Activated CD4-positive, alpha-beta T cell treated with anti-CD3 and anti-CD28 coated beads, Interleukin-2, amount 10 ng/mL, durations not matched to agents 24 days and 14 days (primary cell): ENCODE data around the gene PSMC3. TPM values are rescaled to one million over a fixed set of nuclear protein-coding genes. Genes with fewer than 3 reads are reported as not detected.

Experiments
- DNase-seq: peaks from one replicate; pipeline ENCODE4 v3.0.0; 2022
- H3K27ac Mint-ChIP-seq: one replicate; pipeline ENCODE4 v1.8.0; 2022; ENCODE audit warnings: mild to moderate bottlenecking, mixed read lengths
- H3K27me3 Mint-ChIP-seq: one replicate; pipeline ENCODE4 v1.8.0; 2022; ENCODE audit warnings: mixed read lengths
- H3K36me3 Mint-ChIP-seq: one replicate; pipeline ENCODE4 v1.8.0; 2022; ENCODE audit warnings: low read depth, mild to moderate bottlenecking, mixed read lengths
- H3K4me1 Mint-ChIP-seq: one replicate; pipeline ENCODE4 v1.8.0; 2021; ENCODE audit warnings: mixed read lengths
- H3K4me3 Mint-ChIP-seq: one replicate; pipeline ENCODE4 v1.8.0; 2022; ENCODE audit warnings: mild to moderate bottlenecking, moderate library complexity, mixed read lengths
- H3K9me3 Mint-ChIP-seq: one replicate; pipeline ENCODE4 v1.8.0; 2021; ENCODE audit warnings: mixed read lengths
- intact Hi-C: fragments of 100-400 bp; cut with micrococcal nuclease; formaldehyde crosslinking; loops from one replicate; pipeline ENCODE4 v1.15.1; 2023
- total RNA-seq: library from RNA; stranded (reverse); gene quantifications from 2 replicates; pipeline ENCODE4 v1.2.3, GENCODE V29; 2022

The PSMC3 gene
- total RNA-seq, 1 donor from 2014 or later: 234 TPM

DNA sequence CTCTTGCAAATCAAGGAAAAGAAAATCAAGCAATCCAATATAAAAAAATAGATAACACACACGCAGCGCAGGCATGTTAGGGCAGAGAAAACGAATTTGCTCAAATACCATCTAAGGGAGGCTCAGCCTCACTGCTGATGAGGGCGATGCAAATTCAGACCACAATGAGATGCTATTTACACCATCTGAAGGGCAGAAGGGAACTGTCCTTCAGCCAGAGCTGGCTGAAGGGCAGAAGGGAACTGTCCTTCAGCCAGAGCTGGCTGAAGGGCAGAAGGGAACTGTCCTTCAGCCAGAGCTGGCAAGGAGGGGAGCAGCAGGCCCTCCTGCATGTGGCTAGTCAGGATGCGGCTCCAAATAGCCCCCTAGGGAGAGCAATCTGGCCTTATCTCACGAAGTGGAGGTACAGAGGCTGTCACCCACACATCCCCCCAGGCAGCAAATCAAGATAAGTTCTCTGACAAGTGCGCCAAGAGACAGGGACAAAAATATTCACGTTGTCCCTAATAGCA is 25.4 kb downstream of the PSMC3 start:
- Mint-ChIP-seq H3K4me3 (peak overlapping the region; percentile 73), H3K9me3 (no peaks in the 10 kb centered on the region), H3K27me3 (no peaks in the 10 kb centered on the region), H3K27ac (peak overlapping the region; percentile 80), H3K36me3 (no peaks in the 10 kb centered on the region), H3K4me1 (peaks cover 13% of the 10 kb centered on the region)
- no peak for DNase-seq
- intact Hi-C loops: no loop called here

DNA sequence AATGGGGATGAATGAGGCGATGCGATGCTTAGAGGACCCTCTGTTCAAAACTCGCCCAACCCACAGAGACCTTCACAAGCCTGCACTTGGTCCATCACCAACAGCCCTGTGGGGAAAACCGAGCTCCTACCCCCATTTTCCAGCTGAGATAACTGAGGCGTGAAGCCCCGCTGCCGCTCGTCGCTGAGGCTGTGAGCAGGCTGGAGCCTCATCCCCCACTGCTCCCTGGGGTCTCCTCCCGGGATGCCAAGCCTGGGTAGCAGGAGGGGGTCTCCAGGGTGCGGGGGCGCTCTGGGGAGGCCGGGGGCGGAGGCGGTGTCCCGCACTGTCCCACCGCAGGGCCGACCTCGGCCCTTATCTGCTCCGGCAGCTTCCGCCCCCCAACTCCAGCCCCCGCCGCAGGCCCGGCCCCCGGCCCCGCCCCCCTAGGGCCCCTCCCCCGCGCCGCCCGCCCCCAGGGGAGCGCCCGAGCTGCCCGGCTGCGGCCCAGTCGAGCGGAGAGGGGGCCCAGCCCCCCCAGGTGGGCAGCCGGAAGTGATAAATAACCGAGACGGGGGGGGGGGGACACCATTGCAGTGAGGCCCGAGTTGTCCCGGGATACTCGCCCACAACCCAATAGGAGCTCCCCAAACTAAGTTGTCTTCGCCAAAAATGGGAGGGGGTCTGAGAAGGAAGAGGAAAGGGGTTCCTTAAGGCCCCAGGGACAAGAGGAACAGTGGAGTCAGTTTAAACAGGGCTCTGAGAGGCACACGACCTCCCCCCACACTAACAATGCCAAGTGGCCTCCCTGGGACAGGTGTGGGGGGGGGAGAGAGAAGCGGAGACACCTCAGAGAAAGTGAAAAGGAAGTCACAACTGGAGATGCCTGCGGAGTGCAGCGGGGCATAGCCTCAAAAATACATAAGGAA is 26.1 kb downstream of the PSMC3 start:
- H3K36me3 Mint-ChIP-seq: no peaks in the 10 kb centered on the region
- peak; percentile 79 for DNase-seq
- H3K27ac Mint-ChIP-seq: peak overlapping the region; percentile 80
- intact Hi-C loops: no loop called here
- H3K4me1 Mint-ChIP-seq: peaks cover 15% of the 10 kb centered on the region
- peak overlapping the region; percentile 78 for H3K4me3 Mint-ChIP-seq
- no peaks in the 10 kb centered on the region for H3K27me3 Mint-ChIP-seq
- H3K9me3 Mint-ChIP-seq: no peaks in the 10 kb centered on the region

GRCh38 chr11:47398551-47398950 is 27.7 kb downstream of the PSMC3 start:
- H3K4me1 Mint-ChIP-seq: peaks cover 19% of the 10 kb centered on the region
- H3K27ac Mint-ChIP-seq: peak overlapping the region; percentile 34
- H3K36me3 Mint-ChIP-seq: no peaks in the 10 kb centered on the region
- DNase-seq: no peak
- intact Hi-C loops: no loop called here
- peak overlapping the region; percentile 10 for H3K4me3 Mint-ChIP-seq
- no peaks in the 10 kb centered on the region for H3K9me3 Mint-ChIP-seq
- no peaks in the 10 kb centered on the region for H3K27me3 Mint-ChIP-seq

GRCh38 chr11:47398011-47398410 is 28.2 kb downstream of the PSMC3 start:
- Mint-ChIP-seq H3K4me3 (no peak overlapping the region), H3K27ac (no peak overlapping the region), H3K27me3 (no peaks in the 10 kb centered on the region), H3K4me1 (peaks cover 19% of the 10 kb centered on the region), H3K36me3 (no peaks in the 10 kb centered on the region), H3K9me3 (no peaks in the 10 kb centered on the region)
- no peak for DNase-seq
- intact Hi-C loops: no loop called here

GRCh38 chr11:47396049-47396320 is 30.3 kb downstream of the PSMC3 start:
- Mint-ChIP-seq H3K4me1 (peaks cover 23% of the 10 kb centered on the region), H3K27ac (peak overlapping the region; percentile 88), H3K36me3 (no peaks in the 10 kb centered on the region), H3K4me3 (no peak overlapping the region), H3K9me3 (no peaks in the 10 kb centered on the region), H3K27me3 (no peaks in the 10 kb centered on the region)
- no peak for DNase-seq
- intact Hi-C loops: no loop called here

DNA sequence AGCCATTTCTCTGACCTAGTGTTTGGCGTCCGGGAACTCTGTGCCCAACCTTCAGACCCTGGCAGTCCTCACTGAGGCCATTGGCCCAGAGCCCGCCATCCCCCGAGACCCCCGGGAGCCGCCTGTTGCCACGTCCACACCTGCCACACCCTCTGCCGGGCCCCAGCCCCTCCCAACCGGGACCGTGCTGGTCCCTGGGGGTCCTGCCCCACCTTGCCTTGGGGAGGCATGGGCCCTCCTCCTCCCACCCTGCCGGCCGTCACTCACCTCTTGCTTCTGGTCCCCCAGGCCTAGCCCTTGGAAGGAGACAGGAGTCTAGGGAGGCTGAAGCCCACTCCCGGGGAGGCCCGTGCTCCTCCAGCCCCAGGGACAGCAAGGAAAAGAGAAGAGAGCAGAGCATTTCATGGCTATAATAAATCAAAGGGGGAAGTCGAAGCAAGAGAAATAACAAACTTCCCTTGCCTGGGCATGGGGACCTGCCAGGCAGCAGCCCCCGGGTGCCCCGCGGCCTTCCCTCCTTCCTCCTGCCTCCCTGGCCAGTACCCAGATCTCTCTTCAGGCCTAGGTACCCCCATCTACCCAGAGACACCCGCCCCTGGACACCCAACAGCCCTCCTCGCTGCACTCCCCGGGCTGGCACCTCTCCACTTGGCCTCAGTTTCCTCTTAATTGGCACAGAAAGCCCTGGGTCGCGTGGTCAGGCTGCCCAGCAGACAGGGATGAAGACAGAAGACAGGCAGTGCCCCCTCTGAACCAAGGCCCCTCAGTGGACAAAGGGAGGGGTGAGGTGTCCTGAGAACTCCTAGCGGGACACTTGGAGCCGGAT is 30.8 kb downstream of the PSMC3 start:
- Mint-ChIP-seq H3K36me3 (no peaks in the 10 kb centered on the region), H3K4me1 (peaks cover 21% of the 10 kb centered on the region), H3K27ac (peak overlapping the region; percentile 93), H3K27me3 (no peaks in the 10 kb centered on the region), H3K4me3 (peak overlapping the region; percentile 55), H3K9me3 (no peaks in the 10 kb centered on the region)
- intact Hi-C loops: loop anchor here (2.0 kb wide), 1 partner anchor 21 kb away; no protein-coding TSS in a partner anchor
- DNase-seq: no peak

DNA sequence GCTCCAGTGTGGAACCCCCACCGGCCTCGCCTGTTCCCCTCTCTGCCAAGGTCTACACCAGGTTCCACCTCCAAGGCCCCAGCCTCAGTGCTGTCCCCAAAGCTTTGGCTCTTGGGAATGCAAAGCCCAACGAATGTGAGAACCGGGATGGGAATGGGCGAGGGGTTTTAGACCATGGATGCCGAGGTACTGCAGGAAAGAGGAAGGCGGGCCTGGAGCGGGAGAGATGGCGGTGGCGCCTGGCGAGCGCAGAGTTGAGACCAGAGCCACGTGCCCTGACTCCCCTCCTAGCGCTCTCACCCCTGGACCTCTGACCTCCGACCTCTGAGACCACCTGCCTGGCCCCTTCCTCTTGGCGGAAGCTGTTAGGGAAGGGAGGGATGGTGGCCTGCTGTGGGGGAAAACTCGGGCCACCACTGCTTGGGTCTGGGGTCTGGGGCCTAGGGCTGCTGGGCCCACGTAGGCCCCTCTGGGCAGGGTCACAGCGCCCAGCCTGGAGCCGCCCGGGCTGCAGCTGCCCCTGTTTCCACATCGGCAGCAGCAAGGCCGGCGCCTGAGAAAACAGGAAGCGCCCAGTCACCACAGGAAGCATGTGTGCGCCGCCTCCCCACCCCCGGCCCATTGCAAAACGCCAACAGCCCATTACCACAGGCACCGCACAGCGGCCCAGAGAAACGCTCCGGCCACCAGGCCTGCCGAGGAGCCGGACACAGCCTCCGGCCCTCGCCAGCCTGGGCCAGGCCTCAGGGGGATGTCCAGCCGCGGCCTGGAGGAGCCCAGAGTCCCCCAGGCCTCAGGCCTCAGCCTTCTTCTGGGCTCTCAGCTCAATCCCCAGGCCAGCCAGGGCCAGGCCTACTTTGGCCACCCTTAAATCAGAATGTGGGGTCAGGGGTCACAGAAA is 31.7 kb downstream of the PSMC3 start:
- Mint-ChIP-seq H3K27me3 (no peaks in the 10 kb centered on the region), H3K9me3 (no peaks in the 10 kb centered on the region), H3K36me3 (no peaks in the 10 kb centered on the region), H3K27ac (peak overlapping the region; percentile 93), H3K4me3 (peak overlapping the region; percentile 63), H3K4me1 (peaks cover 21% of the 10 kb centered on the region)
- intact Hi-C loops: loop anchor here (2.0 kb wide), 1 partner anchor 20 kb away; no protein-coding TSS in a partner anchor
- DNase-seq: peak; percentile 88

DNA sequence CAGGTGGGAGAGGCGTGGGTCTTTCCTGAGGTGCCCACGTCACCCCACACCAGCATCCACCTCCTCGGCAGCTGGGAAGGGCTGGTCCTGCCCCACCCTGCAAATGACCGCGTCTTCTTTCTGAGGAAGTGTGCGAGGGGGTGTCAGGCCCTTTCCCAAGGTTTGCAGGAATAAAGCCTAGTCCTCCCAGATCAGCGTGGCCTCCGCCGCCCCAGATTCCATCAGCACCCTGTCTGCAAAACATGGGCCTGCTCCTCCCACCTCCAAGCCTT is 32.3 kb downstream of the PSMC3 start:
- DNase-seq: no peak
- H3K4me3 Mint-ChIP-seq: peak overlapping the region; percentile 63
- peak overlapping the region; percentile 93 for H3K27ac Mint-ChIP-seq
- H3K4me1 Mint-ChIP-seq: peaks cover 21% of the 10 kb centered on the region
- H3K9me3 Mint-ChIP-seq: no peaks in the 10 kb centered on the region
- no peaks in the 10 kb centered on the region for H3K36me3 Mint-ChIP-seq
- intact Hi-C loops: loop anchor here (2.0 kb wide), 1 partner anchor 19 kb away; no protein-coding TSS in a partner anchor
- no peaks in the 10 kb centered on the region for H3K27me3 Mint-ChIP-seq

GRCh38 chr11:47393163-47394049 is 32.8 kb downstream of the PSMC3 start:
- DNase-seq: no peak
- intact Hi-C loops: loop anchor here (2.0 kb wide), 1 partner anchor 19 kb away; no protein-coding TSS in a partner anchor
- Mint-ChIP-seq H3K4me3 (no peak overlapping the region), H3K27me3 (no peaks in the 10 kb centered on the region), H3K4me1 (peaks cover 21% of the 10 kb centered on the region), H3K27ac (peak overlapping the region; percentile 93), H3K9me3 (no peaks in the 10 kb centered on the region), H3K36me3 (no peaks in the 10 kb centered on the region)

GRCh38 chr11:47392546-47393162 is 33.6 kb downstream of the PSMC3 start:
- H3K4me1 Mint-ChIP-seq: peaks cover 21% of the 10 kb centered on the region
- intact Hi-C loops: no loop called here
- H3K36me3 Mint-ChIP-seq: no peaks in the 10 kb centered on the region
- no peak overlapping the region for H3K4me3 Mint-ChIP-seq
- H3K27ac Mint-ChIP-seq: no peak overlapping the region
- no peaks in the 10 kb centered on the region for H3K27me3 Mint-ChIP-seq
- no peak for DNase-seq
- H3K9me3 Mint-ChIP-seq: no peaks in the 10 kb centered on the region

DNA sequence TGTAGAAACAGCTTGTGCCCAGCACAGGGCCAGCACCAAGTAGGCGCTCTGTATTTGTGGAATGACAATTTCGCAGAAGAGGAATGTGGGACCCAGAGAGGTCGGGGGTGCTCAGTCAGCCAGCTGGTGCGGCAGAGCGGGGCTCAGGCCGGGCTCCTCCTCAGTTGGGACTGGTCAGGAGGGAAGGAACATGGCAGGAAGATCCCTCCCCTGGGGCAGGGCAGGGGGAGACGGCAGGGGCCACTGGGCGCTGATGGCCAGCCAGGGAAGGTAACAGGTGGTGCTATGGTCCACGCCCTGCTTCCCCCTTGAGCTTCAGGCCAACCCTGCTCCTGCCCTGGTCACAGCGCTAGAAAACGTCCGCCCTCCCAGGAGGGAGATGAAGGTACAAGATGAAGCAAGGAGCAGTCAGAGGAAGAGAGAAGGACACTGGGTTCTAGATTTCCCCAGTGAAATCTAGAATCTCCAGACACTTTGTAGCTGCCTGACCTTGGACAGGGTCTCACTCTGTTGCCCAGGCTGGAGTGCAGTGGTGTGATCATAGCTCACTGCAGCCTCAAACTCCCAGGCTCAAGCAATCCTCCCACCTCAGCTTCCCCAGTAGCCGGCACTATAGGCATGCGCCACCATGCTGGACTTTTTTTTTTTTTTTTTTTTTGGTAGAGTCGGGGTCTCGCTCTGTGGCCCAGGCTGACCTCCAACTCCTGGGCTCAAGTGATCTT is 34.4 kb downstream of the PSMC3 start:
- H3K27ac Mint-ChIP-seq: peak overlapping the region; percentile 4
- no peak overlapping the region for H3K4me3 Mint-ChIP-seq
- H3K4me1 Mint-ChIP-seq: peaks cover 19% of the 10 kb centered on the region
- H3K27me3 Mint-ChIP-seq: no peaks in the 10 kb centered on the region
- no peaks in the 10 kb centered on the region for H3K9me3 Mint-ChIP-seq
- H3K36me3 Mint-ChIP-seq: no peaks in the 10 kb centered on the region
- DNase-seq: no peak
- intact Hi-C loops: no loop called here

DNA sequence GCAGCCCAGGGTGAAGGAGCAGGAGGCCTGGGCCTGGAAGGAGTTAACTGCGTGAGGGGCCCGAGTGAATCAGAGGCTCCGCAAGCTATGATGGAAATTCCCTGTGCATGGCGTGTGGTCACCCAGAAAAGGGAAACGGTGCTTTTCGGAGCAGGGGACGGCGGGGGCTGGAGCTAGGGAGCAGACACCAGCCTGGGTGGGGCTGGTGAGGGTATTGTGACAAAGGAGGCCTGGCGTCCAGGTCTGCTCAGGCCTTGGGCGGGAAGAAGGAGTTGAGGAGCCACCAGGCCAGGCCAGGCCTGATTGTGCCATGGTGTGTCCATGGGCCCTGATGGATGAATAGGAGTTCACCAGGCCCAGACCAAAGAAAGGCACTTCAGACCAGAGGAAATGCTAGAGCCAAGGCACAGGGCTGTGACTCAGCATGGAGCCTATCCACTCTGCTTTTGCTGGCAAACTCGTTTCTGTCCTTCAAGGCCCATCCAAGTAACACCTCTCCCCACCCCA is 35.1 kb downstream of the PSMC3 start:
- Mint-ChIP-seq H3K4me3 (no peak overlapping the region), H3K36me3 (no peaks in the 10 kb centered on the region), H3K9me3 (no peaks in the 10 kb centered on the region), H3K27me3 (no peaks in the 10 kb centered on the region), H3K4me1 (peaks cover 19% of the 10 kb centered on the region), H3K27ac (no peak overlapping the region)
- no peak for DNase-seq
- intact Hi-C loops: no loop called here
